Omental fat pad (tissue), 4 donors: ENCODE results near the gene SYT9. TPM values are rescaled to one million over a fixed set of nuclear protein-coding genes. Genes with fewer than 3 reads are reported as not detected.

Experiments used
- ATAC-seq: fragments of 150-250 bp; one replicate; pipeline ENCODE4 v1.9.1; 2016; ENCODE audit warnings: mild to moderate bottlenecking, moderate library complexity; ENCODE audit not compliant: low FRiP score
- DNase-seq: peaks from one replicate; pipeline ENCODE4 v3.0.0-alpha.2; 2019; ENCODE audit warnings: low spot score
- total RNA-seq, 4 donors: library from RNA; depleted of rRNA; stranded (reverse); fragments of >200 nt; gene quantifications; one replicate each; pipeline ENCODE4 v1.1.0, GENCODE V29; 2016
- TF ChIP-seq, protein P1 (sequence below), 3 donors: fragments of 450-650 bp; IDR thresholded peaks; one replicate each; pipeline ENCODE4 v1.5.1; 2016 to 2017; ENCODE audit warnings: antibody characterized with exemption in 3 of 3, mild to moderate bottlenecking in 3 of 3, moderate library complexity in 2 of 3

Gene SYT9
- total RNA-seq, 4 donors from 2014 or later: 0.13 to 0.46 TPM; not detected in 2

DNA sequence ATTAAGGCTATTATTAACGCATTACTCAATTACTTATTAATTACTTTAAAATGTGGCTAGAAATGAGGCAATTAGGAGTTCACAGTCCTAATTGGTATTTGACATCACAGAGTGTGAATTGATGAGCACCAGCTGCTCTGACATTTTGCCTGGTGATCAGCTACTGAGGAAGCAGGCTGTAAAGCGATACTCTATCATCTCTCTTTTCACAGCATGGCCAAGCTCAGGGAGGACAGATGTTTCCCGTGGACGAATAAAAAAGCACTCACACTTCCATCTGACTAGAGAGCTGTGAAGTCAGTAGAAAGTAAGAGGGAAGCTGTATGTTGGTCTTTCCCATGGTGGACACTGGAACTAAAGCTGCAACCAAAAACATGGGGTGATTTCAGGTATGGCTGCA is 29.1 kb upstream of the SYT9 start:
- ATAC-seq (no peak), DNase-seq (no peak)
- TF ChIP-seq, protein P1, sequence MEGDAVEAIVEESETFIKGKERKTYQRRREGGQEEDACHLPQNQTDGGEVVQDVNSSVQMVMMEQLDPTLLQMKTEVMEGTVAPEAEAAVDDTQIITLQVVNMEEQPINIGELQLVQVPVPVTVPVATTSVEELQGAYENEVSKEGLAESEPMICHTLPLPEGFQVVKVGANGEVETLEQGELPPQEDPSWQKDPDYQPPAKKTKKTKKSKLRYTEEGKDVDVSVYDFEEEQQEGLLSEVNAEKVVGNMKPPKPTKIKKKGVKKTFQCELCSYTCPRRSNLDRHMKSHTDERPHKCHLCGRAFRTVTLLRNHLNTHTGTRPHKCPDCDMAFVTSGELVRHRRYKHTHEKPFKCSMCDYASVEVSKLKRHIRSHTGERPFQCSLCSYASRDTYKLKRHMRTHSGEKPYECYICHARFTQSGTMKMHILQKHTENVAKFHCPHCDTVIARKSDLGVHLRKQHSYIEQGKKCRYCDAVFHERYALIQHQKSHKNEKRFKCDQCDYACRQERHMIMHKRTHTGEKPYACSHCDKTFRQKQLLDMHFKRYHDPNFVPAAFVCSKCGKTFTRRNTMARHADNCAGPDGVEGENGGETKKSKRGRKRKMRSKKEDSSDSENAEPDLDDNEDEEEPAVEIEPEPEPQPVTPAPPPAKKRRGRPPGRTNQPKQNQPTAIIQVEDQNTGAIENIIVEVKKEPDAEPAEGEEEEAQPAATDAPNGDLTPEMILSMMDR (IDR thresholded peaks at IDR 0.05): no peak

DNA sequence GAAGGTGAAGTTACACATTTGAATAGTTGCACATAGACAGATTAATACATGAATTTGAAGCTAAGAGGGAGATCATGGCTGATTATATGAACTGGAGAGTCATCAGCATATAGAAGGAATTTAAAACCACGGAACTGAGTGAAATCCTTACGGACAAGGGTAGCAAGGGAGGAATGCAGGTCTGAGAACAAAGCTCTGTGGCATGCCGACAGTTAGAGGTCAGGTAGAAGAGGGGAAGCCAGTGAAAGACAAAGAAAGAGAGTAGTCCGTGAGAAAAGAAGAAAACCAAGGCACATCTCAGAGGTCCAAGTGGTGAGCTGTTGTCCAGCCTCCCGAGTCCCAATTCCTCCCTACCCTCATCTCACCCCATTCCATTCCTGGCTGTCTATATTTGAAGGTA is 11.8 kb upstream of the SYT9 start:
- DNase-seq: no peak
- TF ChIP-seq, protein P1 (IDR thresholded peaks at IDR 0.05): no peak
- no peak for ATAC-seq

DNA sequence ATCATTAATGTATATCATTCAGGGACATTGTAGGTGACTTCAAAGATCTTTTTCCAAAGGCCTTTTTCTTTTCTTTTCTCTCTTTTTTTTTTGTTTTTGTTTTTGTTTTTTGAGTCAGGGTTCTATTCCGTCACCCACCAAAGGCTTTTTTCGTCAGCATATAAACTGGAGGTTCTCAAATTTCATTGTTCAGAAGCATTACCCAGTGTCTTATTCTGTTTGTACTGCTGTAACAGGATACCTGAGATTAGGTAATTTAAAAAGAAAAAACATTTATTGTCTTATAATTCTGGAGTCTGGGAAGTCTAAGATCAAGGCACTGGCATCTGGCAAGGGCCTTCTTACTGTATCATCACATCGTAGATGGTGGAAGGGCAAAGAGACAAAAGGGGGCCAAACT is 6.4 kb upstream of the SYT9 start:
- TF ChIP-seq, protein P1 (IDR thresholded peaks at IDR 0.05): no peak
- no peak for DNase-seq
- ATAC-seq: no peak

DNA sequence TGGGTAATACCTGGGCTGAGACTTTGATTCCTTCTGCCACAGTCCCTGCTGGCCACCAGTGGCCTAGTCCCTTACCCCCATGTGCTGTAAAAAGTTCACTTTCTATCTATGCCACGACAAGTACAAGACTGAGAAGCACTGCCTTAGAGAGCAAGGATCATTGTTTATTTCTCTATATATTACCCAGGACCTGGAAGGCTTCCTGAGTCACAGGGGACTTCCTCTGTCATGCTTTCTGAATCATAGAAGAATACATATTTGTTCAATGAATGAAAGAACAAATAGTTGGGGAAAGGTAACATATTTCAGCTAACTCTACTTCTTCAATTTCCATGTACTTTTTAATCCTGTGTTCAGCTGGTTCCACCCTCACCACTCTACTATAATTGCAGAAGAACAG is 5.5 kb upstream of the SYT9 start:
- TF ChIP-seq, protein P1 (IDR thresholded peaks at IDR 0.05): no peak
- ATAC-seq: no peak

DNA sequence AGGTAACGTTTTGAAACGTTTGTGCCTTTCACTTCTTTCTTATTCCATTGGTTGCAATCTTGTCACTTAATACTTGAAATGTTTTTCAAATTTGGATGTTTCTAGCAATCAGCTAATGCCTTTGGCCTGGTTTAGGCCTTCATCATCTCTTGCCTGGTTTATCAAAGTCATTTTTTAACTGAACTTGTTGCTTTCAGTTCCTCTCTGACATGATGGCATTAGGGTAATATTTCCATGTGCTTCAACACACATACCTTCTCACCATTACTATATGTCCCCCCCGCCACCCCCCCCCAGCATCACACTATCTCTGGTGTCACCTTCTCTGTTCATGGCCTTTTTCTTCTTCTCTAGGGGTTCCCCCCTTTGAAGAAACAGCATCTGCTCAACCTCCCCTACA is 1.5 kb upstream of the SYT9 start:
- TF ChIP-seq, protein P1 (IDR thresholded peaks at IDR 0.05): no peak
- no peak for ATAC-seq
- no peak for DNase-seq

More for the DNA sequence above, 5.5 kb upstream of the SYT9 start:
- DNase-seq: no peak

DNA sequence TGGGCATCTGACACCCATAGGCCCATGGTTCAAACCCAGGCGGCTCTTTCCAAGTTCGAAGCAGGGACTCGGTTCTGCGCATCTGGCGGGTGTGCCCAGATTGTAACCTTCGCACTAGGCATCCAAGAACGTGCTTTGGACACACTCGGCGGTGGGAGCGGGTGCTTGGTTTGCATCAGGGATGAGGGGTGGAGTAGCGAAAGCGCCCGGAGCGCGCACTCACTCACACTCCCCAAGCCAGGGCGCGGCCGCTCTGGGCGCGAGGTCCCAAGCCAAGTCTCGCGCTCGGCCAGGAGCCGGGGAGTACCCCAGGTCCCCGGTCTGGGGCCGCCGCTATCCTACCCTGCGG is 243 bp upstream of the SYT9 start:
- ATAC-seq (no peak), DNase-seq (no peak)
- TF ChIP-seq, protein P1 (IDR thresholded peaks at IDR 0.05): no peak

DNA sequence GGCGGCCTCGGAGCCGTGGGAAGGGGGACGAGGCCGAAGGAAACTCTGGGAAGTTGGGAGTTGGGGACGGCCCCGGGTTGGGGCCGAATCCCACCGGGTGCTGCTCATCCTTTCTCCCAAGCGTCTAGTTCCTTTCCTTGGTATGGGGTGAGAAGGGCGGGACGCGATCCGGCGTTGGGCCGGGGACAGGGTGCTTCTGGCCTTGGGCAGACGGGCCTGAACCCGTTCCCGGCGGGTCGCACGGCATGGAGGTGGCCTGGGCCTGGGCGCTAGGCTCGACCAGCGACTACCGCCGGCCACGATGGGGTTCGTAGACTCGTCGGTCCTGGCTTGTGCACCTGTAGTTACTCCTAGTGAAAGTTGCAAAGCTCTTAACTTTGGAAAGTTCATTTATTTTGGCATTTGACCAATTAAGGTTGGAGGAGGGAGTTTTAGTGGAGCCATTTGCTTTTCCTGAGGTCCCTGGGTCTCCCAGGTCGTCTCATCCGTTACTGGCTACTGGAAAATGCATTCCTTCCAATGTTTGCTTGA is 1.0 kb downstream of the SYT9 start:
- DNase-seq (no peak), ATAC-seq (no peak)
- TF ChIP-seq, protein P1 (IDR thresholded peaks at IDR 0.05): no peak
